GM20000 (cell line): ENCODE measurements around the gene LRRC15.
A peak's percentile ranks its signal among the peaks of the same experiment; 100 is the strongest.

ENCODE experiments used
- DNase-seq: peaks from one replicate; pipeline ENCODE4 v3.0.0; 2012; ENCODE audit warnings: low spot score
- TF ChIP-seq, protein P1 (sequence below): IDR thresholded peaks from 2 replicates; pipeline ENCODE4 v1.5.1; 2012; ENCODE audit warnings: mild to moderate bottlenecking, control low read depth; ENCODE audit errors: extremely low read depth, missing control alignments

Gene LRRC15

GRCh38 chr3:194369522-194370279 lies at the start of gene LRRC15:
TSS of gene LRRC15 (minus strand) at chr3:194369743. CDS start at chr3:194361043, 8,700 bp downstream.
- TF ChIP-seq, protein P1, sequence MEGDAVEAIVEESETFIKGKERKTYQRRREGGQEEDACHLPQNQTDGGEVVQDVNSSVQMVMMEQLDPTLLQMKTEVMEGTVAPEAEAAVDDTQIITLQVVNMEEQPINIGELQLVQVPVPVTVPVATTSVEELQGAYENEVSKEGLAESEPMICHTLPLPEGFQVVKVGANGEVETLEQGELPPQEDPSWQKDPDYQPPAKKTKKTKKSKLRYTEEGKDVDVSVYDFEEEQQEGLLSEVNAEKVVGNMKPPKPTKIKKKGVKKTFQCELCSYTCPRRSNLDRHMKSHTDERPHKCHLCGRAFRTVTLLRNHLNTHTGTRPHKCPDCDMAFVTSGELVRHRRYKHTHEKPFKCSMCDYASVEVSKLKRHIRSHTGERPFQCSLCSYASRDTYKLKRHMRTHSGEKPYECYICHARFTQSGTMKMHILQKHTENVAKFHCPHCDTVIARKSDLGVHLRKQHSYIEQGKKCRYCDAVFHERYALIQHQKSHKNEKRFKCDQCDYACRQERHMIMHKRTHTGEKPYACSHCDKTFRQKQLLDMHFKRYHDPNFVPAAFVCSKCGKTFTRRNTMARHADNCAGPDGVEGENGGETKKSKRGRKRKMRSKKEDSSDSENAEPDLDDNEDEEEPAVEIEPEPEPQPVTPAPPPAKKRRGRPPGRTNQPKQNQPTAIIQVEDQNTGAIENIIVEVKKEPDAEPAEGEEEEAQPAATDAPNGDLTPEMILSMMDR, result no peak
- DNase-seq, result no peak

DNA sequence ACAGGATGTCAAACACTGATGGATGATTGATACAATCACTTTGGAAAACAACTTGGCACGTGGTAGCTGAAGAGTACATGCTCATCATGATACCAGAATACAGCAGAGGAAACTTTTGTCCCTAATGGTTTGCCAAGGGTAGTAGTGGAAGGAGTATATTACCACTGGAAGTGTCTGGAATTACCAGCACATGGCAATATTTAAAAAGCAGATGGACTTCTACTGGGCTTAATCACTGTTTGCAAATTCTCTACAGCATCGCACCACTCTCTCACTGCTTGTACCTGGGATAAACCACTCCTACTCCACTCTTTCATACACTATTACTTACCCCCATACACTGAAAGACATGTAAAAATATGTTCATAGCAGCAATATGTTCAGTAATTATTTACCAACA lies 49.1 kb upstream of the LRRC15 start:
- TF ChIP-seq, protein P1, result no peak
- DNase-seq, result no peak

DNA sequence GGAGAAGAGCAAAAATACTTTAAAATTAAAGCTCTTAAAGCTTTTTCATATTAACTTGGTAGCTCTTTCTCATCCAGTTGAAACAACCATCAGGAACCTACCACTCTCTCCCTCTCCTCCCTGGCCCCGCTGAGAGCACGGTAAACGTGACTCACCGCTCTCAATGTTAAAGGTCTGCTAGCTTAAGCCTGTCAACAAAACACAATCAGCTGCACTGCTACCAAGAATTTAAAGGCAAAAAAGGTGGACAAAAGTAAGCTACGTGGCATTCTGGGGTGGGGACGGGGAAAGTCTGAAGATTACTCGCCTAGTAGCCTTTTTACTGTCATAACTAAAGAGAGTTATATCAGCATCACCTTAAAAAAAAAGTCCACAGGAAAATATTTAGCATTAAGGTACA lies 37.9 kb upstream of the LRRC15 start:
- TF ChIP-seq, protein P1, result no peak
- no peak for DNase-seq

DNA sequence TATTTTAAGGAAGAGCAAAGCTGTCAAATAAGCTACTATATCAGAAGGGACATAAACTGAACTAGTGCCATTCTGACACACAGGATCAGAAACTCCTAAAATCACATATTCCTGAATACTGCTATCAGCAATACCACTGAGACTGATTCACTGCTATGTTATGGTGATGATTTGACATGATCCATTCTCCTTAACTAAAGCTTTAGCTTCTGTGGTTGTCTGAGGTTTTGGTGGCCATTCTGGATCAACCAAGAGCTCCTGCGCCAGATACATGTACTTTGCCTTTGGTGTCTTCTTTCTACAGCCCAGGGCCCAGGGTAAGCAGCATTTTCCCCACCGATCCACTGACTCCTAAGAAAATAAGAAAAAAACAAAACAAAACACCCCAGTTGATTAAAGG lies 36.2 kb upstream of the LRRC15 start:
- no peak for DNase-seq
- TF ChIP-seq, protein P1, result no peak

GRCh38 chr3:194404365-194405140 lies 35.0 kb upstream of the LRRC15 start:
- TF ChIP-seq, protein P1, result peak; percentile 41
- DNase-seq, result peak; percentile 54

DNA sequence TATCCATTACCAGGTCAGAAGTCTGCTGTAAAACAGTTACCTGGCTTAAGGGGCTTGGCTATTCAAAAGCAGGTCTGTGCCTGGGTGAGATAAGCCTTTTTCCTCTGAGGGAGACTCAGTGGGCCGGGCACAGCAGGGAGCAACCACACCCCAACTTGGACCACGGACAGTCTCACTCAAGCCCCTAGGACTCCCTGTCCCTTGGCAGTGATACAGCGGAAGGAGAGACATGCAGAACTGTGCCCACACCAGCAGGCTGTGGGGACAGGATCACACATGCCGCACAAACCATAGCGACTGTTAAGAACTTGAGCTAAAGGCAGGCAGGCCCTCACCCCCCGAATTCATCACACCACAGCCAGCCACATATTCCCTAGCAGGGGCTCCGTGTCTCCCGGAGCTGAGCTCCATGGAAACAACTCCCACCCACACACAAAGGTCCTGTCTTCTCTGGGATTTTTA lies 32.4 kb upstream of the LRRC15 start:
- no peak for DNase-seq
- TF ChIP-seq, protein P1, result no peak

DNA sequence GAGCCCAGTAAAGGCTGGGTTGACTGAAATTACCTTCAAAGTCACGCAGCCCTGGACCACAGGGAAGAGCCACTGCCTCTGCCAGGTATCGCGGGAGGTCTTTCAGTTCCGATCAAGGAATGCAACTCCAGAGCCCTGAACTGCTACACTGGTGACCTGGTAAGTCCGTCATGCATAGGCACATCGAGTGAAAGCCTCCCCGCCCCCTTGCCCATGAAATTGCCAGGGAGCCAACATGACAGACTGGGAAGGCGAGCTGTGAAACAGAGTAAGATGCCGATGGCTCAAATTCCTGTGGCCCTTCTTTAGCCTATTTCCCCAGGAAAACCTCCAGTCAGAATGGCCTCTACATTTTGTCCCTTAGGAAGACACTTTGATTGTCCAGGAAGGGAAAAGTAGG lies 31.8 kb upstream of the LRRC15 start:
- TF ChIP-seq, protein P1, result no peak
- DNase-seq, result no peak
